HEK293T (cell line): Measurements from ENCODE around the gene ATAD3C.

Experiments used
- ARNT ChIP-seq: fragments of 450-650 bp; IDR thresholded peaks from 2 replicates; pipeline ENCODE4 v1.6.1; 2017; ENCODE audit warnings: mild to moderate bottlenecking
- BHLHE40 ChIP-seq: fragments of 450-650 bp; IDR thresholded peaks from 2 replicates; pipeline ENCODE4 v1.6.1; 2016; ENCODE audit warnings: mild to moderate bottlenecking, moderate library complexity, borderline replicate concordance
- CTBP1 ChIP-seq: fragments of 450-650 bp; IDR thresholded peaks from 2 replicates; pipeline ENCODE4 v1.6.1; 2016; ENCODE audit warnings: borderline replicate concordance
- ELF4 ChIP-seq: fragments of 450-650 bp; IDR thresholded peaks from 2 replicates; pipeline ENCODE4 v1.6.1; 2017; ENCODE audit warnings: antibody characterized with exemption
- FOXA1 ChIP-seq: fragments of 450-650 bp; IDR thresholded peaks from 2 replicates; pipeline ENCODE4 v1.6.1; 2016; ENCODE audit warnings: mild to moderate bottlenecking
- FOXK2 ChIP-seq: fragments of 450-650 bp; IDR thresholded peaks from 2 replicates; pipeline ENCODE4 v1.6.1; 2016; ENCODE audit warnings: mild to moderate bottlenecking
- FOXM1 ChIP-seq: fragments of 450-650 bp; IDR thresholded peaks from 2 replicates; pipeline ENCODE4 v1.6.1; 2017; ENCODE audit warnings: mild to moderate bottlenecking, borderline replicate concordance
- L3MBTL2 ChIP-seq: fragments of 450-650 bp; conservative IDR thresholded peaks from 2 replicates; pipeline ENCODE4 v1.6.1; 2016; ENCODE audit warnings: mild to moderate bottlenecking
- NFRKB ChIP-seq: fragments of 450-650 bp; IDR thresholded peaks from 2 replicates; pipeline ENCODE4 v1.6.1; 2016; ENCODE audit warnings: mild to moderate bottlenecking, moderate library complexity
- PKNOX1 ChIP-seq: fragments of 450-650 bp; IDR thresholded peaks from 2 replicates; pipeline ENCODE4 v1.6.1; 2016
- SP1 ChIP-seq: fragments of 450-650 bp; IDR thresholded peaks from 2 replicates; pipeline ENCODE4 v1.6.1; 2017
- SUZ12 ChIP-seq: fragments of 450-650 bp; IDR thresholded peaks from 2 replicates; pipeline ENCODE4 v1.6.1; 2016; ENCODE audit warnings: mild to moderate bottlenecking
- TARDBP ChIP-seq: fragments of 450-650 bp; IDR thresholded peaks from 2 replicates; pipeline ENCODE4 v1.6.1; 2016

- TF ChIP-seq SUZ12 (no peak), FOXK2 (no peak), BHLHE40 (no peak), L3MBTL2 (no peak), PKNOX1 (no peak), FOXM1 (no peak), SP1 (no peak), NFRKB (no peak), ARNT (no peak), TARDBP (no peak), FOXA1 (no peak), CTBP1 (no peak), ELF4 (no peak)
Measured at GRCh38 chr1:1418464-1419362, 30.8 kb upstream of the ATAD3C start.
